GM18870 (cell line): ENCODE results near the gene POLR2H.
"Not testable (repeated sequence)": the region's sequence is repeated elsewhere in the genome, so short reads cannot be mapped to it uniquely, and the experiment has no call there.

Experiments
- ATAC-seq: cut with Tn5 transposase; IDR thresholded peaks from one replicate; pipeline ENCODE4 v1.9.1; 2021; ENCODE audit warnings: moderate library complexity; ENCODE audit not compliant: unreplicated experiment

POLR2H gene

DNA sequence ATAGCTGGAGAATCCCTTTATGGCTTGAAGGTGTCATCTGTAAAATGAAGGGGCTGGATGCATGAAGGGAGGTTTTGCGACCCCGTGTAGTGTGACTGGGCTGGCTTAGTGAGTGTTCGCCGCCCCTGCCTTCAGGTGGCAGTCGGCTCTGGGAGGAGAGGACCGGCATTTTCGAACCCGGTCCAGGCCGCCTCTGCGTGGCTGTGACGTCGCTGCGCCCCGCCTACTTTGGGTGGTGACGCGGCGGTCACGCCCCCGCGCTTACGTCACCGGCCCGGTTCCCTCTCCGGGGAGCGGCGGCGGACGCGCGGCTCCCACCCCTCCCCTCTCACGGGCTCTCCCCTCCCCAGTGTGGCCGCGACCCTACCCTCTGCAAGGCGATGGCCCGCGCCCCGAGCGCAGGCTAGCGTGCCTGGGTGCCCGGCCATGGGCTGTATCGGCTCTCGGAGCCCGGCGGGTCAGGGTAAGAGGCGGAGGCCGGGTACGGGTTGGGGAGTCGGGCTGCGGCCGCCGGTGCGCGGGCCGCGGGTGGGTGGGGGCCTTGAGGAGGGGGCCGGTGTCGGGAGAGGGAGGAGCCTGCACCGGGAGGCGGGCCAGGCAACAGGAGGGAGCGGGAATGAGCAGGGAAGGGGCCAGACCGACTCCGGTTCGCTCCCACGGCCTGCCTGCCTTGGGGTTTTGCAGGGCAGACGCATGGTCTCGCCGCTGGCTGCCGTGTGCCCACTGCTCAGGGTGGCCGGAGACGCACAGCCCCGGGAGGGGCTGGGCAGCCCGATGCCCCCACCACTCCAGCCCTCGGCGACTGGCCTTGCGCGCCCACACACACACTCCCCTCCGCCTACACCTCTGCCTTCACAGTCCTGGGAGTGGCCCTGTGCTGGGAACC, 25.6 kb upstream of the POLR2H start:
- no peak for ATAC-seq

DNA sequence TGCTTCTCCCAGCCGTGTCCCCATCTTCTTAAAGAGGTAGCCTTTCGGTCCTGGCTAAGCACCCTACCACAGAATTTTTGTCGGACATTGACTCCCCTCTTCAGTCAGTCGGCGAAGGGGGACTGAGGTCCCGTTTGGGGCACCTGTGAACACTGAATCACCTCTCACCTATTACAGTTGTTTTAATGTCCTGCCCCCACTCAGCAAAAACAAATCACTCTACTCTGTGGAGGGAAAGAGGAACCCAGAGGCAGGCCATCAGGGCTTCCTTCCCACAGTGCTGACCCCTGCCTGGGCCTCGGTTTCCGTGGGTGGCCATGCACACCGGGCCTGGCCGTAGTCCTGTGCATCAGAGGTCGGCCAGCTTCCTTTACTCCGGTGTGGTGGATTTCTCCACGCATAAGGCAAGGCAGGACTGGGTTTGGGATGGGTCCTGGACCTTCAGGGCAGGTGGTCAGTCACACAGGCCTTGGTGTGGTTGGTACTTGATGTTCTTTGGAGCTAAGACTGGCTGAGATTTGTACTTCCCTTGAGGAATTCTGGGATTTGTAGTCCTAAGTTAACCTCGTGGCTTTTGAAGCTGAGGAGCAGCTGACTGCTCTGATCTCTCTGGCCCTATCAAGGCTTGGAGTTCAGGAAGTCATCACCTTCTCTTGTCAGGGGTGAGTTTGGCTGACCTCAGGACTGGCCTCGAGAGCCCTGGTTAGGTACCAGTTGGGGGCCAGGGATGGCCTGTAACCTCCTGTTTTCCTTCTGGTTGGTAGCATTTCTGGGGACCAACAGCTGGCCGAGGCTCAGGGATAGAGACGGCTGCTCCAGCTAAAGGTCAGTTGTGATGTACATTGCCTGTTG, 24.7 kb upstream of the POLR2H start:
- ATAC-seq: no peak

DNA sequence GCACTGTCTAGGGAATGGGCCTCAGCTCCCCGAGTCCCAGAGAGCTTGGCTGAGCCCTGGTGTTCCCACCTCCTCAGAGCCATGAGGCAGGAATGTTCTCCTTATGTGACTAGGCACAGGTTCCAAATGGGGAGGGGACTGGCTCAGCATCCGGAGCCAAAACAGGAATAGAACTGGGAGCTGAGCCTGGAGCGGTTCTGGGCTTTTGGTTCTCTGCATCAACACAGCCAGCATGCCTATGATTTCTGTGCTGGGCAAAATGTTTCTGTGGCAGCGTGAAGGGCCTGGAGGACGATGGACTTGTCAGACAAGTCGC, 24.2 kb upstream of the POLR2H start, which contains the start of gene FAM131A:
FAM131A (plus strand) TSS at position 202 of the 316 bp plus-strand sequence; CDS start at position 233, 31 bp downstream.
- no peak for ATAC-seq

DNA sequence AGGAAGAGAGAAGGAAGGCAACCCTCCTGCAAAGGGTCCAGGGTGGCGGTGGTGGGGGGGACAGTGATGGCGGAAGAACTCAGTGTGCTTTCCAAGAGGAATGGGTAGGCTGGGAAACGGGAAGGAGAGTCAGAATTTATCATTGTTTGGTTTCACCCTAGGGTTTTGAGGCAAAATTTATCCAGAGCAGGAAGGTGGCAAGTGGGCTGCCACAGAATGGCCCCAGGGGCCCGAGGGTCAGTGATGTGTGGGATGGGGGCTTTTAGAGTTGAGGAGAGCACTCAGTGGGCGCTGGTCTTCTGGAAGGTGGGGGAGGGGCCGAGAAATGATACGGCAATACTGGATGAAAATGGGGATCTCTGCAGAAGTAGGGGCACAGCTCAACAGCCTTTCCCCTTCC, 23.5 kb upstream of the POLR2H start:
- ATAC-seq: no peak

DNA sequence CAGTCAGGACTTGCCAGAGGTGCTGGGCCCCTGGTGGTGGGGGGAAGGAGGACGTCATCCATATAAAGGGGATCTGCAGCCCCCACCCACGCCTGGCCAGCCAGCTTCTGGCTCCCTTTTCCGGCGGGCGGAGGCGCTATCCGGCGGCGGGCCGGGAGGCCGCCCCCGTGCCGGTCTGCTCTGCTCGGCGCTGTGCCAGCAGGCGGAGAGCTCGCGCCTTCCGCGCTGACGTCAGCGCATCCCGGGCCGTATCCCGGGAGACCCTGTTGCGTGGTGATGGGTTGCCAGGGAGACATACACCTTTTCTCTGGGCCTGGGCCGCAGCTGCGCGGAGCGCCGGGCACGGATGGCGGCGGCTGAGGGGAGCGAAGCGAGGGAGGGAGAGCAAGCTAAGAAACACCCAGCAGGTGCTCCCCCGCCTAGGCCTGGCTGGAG, 23.0 kb upstream of the POLR2H start:
- no peak for ATAC-seq

DNA sequence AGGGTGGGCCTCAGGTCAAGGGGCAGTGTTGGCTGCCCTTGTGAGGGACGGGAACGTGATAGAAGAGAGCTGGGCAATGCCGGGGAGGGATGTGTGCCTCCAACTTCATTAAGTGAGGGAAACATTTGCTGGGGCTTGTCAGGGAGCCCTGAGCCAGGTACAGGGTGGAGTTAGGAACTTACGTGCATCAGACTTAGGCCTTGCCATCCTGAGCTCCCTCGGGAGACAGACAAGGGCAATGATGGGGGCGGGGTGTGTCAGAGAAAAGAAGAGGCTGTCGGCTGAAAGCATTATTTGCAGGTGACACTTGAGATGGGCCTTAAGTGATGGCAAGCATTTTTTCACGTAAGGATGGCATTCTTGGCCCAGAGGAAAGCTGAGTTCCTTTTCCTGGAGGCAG, 22.5 kb upstream of the POLR2H start:
- no peak for ATAC-seq

DNA sequence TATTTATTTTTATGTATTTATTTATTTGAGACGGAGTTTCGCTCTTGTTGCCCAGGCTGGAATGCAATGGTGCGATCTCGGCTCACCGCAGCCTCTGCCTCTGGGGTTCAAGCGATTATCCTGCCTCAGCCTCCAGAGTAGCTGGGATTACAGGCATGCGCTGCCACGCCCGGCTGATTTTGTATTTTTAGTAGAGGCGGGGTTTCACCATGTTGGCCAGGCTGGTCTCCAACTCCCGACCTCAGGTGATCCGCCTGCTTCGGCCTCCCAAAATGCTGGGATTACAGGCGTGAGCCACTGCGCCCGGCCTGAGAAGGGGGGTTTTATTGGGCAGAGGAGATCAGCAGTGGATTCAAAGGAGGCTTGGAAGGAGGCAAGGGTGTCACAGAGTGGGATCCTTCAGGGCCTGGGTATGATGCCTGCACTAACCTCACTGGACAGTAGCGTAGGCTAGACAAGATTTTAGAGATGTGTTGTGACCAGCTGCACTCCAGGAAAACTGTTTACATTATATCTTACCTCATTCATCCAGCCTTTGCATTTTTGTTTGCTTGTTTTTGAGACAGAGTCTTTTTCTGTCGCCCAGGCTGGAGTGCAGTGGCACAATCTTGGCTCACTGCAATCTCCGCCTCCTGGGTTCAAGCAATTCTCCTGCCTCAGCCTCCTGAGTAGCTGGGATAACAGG, 21.9 kb upstream of the POLR2H start:
- not testable (repeated sequence) for ATAC-seq

DNA sequence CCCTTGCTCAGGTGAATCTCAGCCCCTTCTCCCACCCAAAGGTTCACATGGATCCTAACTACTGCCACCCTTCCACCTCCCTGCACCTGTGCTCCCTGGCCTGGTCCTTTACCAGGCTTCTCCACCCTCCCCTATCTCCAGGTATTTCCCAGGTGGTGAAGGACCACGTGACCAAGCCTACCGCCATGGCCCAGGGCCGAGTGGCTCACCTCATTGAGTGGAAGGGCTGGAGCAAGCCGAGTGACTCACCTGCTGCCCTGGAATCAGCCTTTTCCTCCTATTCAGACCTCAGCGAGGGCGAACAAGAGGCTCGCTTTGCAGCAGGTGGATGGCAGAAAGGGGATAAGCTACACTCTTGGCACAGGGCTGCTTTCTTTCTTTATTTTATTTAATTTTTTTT, 19.6 kb upstream of the POLR2H start:
- ATAC-seq: no peak

DNA sequence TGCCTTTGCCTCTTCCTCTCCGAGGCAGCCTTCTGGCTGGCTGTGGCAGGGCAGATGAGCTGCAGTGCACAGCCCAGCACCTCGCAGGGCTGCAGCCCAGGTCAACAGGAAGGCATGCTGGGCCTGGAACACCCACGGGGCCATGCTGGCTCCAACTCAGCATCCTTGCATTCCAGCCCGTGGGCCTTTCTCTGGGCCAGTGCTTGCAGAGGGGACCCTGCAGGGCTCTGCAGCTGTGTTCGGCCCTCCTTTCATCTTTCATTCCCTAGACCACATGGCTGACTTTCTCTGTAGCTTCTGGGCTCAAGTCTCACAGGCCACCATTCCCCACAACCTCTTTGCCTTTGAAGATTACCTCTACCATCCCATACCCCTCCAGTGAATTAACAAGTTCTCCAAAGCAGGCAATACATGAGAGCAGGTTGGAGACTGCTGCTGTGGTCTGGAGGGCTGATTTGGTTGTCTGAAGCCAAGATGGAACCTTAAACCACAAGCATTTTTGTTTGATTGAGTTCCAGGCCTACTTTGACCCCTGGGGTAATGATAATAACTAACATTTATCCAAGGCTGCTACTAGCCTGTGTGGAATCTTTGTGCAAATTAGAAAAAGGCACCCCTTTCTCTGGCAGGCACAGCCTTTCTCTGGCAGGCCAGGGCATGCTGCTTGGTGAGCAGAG, 18.2 kb upstream of the POLR2H start:
- ATAC-seq: no peak

DNA sequence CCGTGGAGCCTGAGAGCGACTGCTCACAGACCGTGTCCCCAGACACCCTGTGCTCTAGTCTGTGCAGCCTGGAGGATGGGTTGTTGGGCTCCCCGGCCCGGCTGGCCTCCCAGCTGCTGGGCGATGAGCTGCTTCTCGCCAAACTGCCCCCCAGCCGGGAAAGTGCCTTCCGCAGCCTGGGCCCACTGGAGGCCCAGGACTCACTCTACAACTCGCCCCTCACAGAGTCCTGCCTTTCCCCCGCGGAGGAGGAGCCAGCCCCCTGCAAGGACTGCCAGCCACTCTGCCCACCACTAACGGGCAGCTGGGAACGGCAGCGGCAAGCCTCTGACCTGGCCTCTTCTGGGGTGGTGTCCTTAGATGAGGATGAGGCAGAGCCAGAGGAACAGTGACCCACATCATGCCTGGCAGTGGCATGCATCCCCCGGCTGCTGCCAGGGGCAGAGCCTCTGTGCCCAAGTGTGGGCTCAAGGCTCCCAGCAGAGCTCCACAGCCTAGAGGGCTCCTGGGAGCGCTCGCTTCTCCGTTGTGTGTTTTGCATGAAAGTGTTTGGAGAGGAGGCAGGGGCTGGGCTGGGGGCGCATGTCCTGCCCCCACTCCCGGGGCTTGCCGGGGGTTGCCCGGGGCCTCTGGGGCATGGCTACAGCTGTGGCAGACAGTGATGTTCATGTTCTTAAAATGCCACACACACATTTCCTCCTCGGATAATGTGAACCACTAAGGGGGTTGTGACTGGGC, 16.8 kb upstream of the POLR2H start:
- no peak for ATAC-seq

DNA sequence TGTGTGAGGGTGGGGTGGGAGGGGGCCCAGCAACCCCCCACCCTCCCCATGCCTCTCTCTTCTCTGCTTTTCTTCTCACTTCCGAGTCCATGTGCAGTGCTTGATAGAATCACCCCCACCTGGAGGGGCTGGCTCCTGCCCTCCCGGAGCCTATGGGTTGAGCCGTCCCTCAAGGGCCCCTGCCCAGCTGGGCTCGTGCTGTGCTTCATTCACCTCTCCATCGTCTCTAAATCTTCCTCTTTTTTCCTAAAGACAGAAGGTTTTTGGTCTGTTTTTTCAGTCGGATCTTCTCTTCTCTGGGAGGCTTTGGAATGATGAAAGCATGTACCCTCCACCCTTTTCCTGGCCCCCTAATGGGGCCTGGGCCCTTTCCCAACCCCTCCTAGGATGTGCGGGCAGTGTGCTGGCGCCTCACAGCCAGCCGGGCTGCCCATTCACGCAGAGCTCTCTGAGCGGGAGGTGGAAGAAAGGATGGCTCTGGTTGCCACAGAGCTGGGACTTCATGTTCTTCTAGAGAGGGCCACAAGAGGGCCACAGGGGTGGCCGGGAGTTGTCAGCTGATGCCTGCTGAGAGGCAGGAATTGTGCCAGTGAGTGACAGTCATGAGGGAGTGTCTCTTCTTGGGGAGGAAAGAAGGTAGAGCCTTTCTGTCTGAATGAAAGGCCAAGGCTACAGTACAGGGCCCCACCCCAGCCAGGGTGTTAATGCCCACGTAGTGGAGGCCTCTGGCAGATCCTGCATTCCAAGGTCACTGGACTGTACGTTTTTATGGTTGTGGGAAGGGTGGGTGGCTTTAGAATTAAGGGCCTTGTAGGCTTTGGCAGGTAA, 16.0 kb upstream of the POLR2H start:
- no peak for ATAC-seq

DNA sequence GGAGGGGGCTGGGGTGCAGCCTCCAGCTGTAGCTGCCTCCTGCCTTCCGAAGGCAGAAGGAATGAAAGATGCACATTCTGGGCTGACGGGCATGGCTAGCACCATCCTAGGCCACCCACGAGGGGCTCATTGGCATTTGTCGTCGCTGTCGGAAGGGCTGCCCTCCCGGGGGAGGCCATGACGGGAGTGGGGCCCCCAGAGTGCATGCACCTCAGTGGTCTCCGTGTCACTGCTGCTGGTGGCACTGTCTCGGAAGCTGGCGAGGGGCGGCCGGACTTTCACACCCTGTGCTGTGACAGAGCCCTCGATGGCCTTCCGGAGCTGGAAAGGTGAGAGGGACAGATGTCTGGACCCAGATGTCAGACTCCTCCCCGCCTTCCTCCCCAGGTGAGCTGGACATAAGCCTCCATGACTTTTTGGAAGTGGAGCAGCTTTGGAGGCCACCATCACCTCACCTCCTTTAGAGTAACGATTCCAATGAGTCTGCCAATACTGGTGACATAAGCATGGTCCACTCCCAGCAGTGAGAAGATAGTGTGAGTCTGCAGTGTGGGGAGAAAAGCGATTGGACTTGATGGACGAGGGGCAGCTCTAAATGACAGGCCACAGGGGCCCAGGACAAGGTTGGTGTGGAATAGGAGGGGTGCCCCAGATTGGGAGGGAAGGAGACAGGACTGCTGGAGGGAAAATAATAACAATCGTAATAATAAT, 14.9 kb upstream of the POLR2H start:
- no peak for ATAC-seq

DNA sequence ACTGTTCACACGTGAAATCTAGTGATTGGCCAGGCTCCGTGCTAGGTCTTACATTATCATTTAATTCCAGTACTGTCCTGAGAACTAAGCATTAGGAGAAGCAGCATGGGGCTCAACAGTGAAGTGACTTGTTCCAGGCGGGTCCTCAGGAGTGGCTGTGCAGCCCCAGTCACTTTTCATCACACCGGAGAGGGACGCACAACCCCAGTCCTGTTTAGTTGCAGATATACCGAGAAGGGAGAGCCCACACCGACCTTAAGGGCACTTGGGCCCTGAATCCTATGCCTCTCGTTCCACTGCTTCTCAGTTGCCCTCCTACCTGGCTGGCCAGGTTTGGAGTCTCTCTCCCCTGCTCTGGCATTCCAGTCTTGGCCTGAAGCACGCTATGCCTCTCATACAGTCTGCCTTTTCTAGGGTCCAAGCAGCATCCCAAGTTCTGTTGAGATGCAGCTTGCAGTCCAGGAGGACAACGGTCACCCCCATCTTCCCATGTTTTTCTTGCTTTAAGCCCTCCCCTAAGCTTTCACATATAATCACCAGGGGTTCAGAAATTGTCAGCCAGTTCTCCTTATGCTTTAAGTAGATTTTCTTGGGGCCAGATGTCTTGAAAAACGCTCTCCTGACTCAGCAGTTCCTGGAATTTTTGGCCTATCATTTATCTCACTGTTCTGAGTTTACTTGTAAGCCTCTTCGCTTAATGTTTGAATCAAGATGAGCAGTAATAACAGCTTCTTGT, 14.0 kb upstream of the POLR2H start:
- ATAC-seq: no peak

DNA sequence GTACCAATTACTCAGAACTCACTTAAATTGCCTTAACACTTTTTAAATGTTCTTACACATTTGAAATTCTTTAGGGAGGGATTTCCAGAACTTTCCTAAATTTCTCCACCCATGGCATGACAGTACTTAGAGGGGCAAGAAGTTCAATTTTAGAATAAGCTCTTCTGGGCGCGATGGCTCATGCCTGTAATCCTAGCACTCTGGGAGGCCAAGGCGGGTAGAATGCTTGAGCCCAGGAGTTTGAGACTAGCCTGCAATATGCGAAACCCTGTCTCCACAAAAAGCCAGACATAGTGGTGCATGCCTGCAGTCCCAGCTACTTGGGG, 13.5 kb upstream of the POLR2H start:
- ATAC-seq: no peak

DNA sequence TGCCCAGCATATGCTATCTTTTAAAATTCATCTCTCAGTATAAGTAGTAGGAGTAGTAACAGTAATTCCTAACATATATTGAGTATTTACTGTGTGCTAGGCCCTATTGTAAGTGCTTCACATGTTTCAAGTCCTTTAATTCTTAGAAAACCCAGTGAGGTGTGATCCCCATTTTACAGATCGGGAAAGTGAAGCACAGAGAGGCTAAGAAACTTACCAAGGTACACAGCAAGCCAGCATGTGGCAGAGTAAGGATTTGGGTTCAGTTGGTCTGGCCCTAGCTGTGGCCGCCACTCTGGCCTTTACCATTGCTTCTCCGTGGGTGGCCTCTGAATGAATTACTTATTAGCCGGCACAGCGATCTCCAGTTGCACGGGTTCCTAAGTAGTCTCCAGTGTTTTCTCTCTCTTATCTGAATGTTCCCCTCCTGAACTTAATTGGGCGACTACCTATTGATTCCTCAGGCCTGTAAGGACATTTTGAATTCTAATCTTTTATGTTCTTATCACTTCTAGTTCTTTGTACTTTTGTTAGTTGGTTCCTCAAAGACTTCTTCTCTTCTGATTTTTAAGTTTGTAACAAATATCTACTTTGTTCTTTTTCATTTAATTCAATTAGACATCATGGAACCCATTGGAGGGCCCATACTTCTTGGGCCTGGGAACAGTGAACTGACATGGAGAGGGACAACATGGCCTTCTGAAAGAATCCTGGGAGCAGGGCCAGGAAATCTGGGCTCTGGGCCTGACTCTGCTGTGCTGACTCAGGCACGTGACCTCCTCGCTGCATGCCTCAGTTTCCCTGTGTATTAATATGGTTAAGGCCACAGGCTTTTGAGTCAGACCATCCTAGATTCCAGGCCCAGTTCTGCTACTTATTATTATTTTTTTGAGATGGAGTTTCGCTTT, 11.7 kb upstream of the POLR2H start:
- ATAC-seq: no peak

DNA sequence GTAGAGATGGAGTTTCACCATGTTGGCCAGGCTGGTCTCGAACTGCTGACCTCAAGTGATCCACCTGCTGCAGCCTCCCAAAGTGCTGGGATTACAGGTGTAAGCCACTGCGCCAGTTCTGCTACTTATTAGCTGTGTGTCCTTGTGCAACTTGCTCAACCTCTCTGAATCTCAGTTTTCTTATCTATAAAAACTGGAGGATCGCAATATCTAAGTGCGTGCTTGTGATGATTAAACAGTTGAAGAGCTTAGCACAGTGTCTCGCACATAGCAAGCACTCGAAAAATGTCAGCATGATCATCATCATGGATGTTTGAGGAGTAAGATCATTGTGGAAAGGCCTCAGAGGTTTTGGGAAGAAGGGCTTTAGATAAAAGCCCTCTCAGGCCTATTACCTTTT, 10.9 kb upstream of the POLR2H start:
- ATAC-seq: no peak

DNA sequence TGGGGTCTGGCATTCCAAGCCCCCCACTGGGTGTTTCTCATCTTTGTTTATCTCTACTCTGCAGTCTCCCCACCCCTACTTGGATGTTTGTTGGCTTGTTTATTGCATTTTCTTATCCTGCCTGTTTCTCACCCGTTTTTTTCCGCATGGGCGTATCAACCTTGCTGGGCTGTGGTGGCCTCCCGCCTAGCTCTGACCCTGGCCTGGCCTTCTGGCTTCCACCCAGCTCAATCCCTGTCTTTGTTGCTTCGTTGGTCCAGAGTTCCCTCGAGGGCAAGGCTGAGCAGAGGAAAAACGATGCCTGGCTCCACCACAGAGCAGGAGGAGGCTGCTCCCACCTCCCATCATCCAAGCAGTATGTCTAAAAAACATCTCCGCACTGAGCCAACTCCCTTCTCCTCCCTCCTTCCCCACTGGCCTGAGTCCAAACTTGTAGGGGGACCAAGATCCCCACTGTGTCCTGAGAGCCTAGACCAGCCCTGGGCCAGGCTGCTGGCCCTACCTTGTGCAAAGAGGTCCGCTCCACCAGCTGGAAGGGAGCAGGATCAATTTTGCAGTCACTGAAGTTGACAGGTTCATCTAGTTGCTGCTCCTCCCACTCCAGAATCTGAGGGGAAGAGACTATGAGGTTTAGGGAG, 9.9 kb upstream of the POLR2H start:
- ATAC-seq: no peak
